K562 (cell line): ENCODE data around the gene LRRC27. TPM values are rescaled to one million over a fixed set of nuclear protein-coding genes. Genes with fewer than 3 reads are reported as not detected.

Experiments used
- ATAC-seq: fragments of 200-7000 bp; cut with Tn5 transposase; 3 replicates; pipeline ENCODE4 v1.9.1; 2020; ENCODE audit warnings: moderate library complexity
- BruUV-seq: library from RNA; stranded (reverse); fragments of 400-500 nt; replicated peaks from 2 replicates; lab custom pipeline; 2021; lab: Mats Ljungman, UMichigan
- CTCF ChIA-PET: fragments of 300-600 bp; formaldehyde crosslinking; extraction: SDS; loops from one replicate; lab custom pipeline; 2021; ENCODE audit warnings: low intra/inter-chr PET ratio; lab: Yijun Ruan, JAX
- POLR2A ChIA-PET: fragments of 300-600, 350-650 bp; sonication (Branson Sonifier 250); formaldehyde crosslinking; extraction: SDS; loops from one replicate; lab custom pipeline; 2021; ENCODE audit warnings: antibody characterized with exemption, inconsistent platforms; lab: Yijun Ruan, JAX
- DNase-seq, 4 experiments: peaks; one replicate each; pipeline versions ENCODE4 v3.0.0 to v3.0.0-alpha.2; 2011 to 2018; ENCODE audit warnings: low spot score in 3 of 4, mixed read lengths in 3 of 4; ENCODE audit errors: extremely low read depth in 1 of 4
- FAIRE-seq: peaks from 2 replicates; lab custom pipeline; 2011; peaks lifted over from hg19 to GRCh38; lab: Jason Lieb, UNC
- H2AFZ ChIP-seq: 2 replicates; pipeline ENCODE4 v1.6.0; 2011; ENCODE audit warnings: low read depth, low read length, control low read depth, inconsistent platforms
- H3K27ac ChIP-seq: fragments of 200-600 bp; 3 replicates; pipeline ENCODE4 v1.8.0; 2011; ENCODE audit warnings: low read depth, mild to moderate bottlenecking, control low read depth, inconsistent platforms, low read length, moderate library complexity, mixed read lengths; ENCODE audit errors: extremely low read depth
- H3K27me3 ChIP-seq, 2 experiments: fragments of 300-600 bp in 1 of 2; 2 replicates in 1 of 2; 3 replicates in 1 of 2; pipeline versions ENCODE4 v1.6.0 to v1.8.0; 2011; ENCODE audit warnings: inconsistent platforms in 2 of 2, low read length in 2 of 2, mild to moderate bottlenecking in 1 of 2, mixed read lengths in 1 of 2, moderate library complexity in 1 of 2; ENCODE audit not compliant: control insufficient read depth in 2 of 2, insufficient read depth in 2 of 2
- H3K36me3 ChIP-seq: fragments of 300-600 bp; 3 replicates; pipeline ENCODE4 v1.8.0; 2011; ENCODE audit warnings: mild to moderate bottlenecking, low read length, inconsistent platforms; ENCODE audit not compliant: control insufficient read depth, insufficient read depth
- H3K4me1 ChIP-seq, 2 experiments: fragments of 200-600 bp in 1 of 2; replicated peaks in 1 of 2; 2 replicates in 1 of 2; 3 replicates in 1 of 2; pipeline versions ENCODE4 v1.5.1 to v1.8.0; 2011; ENCODE audit warnings: inconsistent platforms in 2 of 2, low read length in 2 of 2, mild to moderate bottlenecking in 1 of 2, mixed read lengths in 1 of 2, moderate library complexity in 1 of 2; ENCODE audit not compliant: control insufficient read depth in 2 of 2, insufficient read depth in 2 of 2
- H3K4me2 ChIP-seq: 2 replicates; pipeline ENCODE4 v1.6.1; 2011; ENCODE audit warnings: low read length, control low read depth, inconsistent platforms, mixed read lengths; ENCODE audit not compliant: insufficient read depth
- H3K4me3 ChIP-seq: fragments of 200-600 bp; sonication (generic), shearing (Covaris generic); 2 replicates; pipeline ENCODE4 v1.5.1; 2016; ENCODE audit warnings: control low read depth, inconsistent platforms
- H3K79me2 ChIP-seq: fragments of 200-600 bp; 3 replicates; pipeline ENCODE4 v1.8.0; 2011; ENCODE audit warnings: low read length, inconsistent platforms; ENCODE audit not compliant: control insufficient read depth, insufficient read depth
- H3K9ac ChIP-seq, 2 experiments: 2 replicates each; pipeline versions ENCODE4 v1.6.0 to v1.6.1; 2011; ENCODE audit warnings: low read depth in 2 of 2, low read length in 2 of 2, control low read depth in 1 of 2, inconsistent platforms in 1 of 2, mild to moderate bottlenecking in 1 of 2, mixed read lengths in 1 of 2; ENCODE audit not compliant: insufficient read depth in 1 of 2
- H3K9me1 ChIP-seq: one replicate; pipeline ENCODE4 v1.6.0; 2011; ENCODE audit warnings: inconsistent platforms, mild to moderate bottlenecking, low read length, moderate library complexity; ENCODE audit not compliant: control insufficient read depth, insufficient read depth
- H3K9me3 ChIP-seq: replicated peaks from 2 replicates; pipeline ENCODE4 v1.5.1; 2011; ENCODE audit warnings: low read depth, low read length, inconsistent platforms; ENCODE audit not compliant: control insufficient read depth, insufficient read depth
- H4K20me1 ChIP-seq: replicated peaks from 2 replicates; pipeline ENCODE4 v1.6.1; 2011; ENCODE audit warnings: low read length, inconsistent platforms, mixed read lengths; ENCODE audit not compliant: control insufficient read depth, insufficient read depth
- CREB3 ChIP-seq: fragments of 450-650 bp; conservative IDR thresholded peaks from 2 replicates; pipeline ENCODE4 v1.6.1; 2016; ENCODE audit warnings: missing genetic modification characterization, low read depth, mild to moderate bottlenecking, missing compliant biosample characterization, moderate library complexity
- GABPB1 ChIP-seq: sonication (generic); formaldehyde crosslinking; IDR thresholded peaks from 2 replicates; pipeline ENCODE4 v1.8.0; 2022; ENCODE audit warnings: mild to moderate bottlenecking, missing genetic modification reagents
- HIVEP1 ChIP-seq: fragments of 250-450 bp; sonication (Bioruptor Pico); IDR thresholded peaks from 2 replicates; pipeline ENCODE4 v1.4.0; 2020; ENCODE audit warnings: mild to moderate bottlenecking
- HNRNPL ChIP-seq: fragments of 200-400 bp; formaldehyde crosslinking; IDR thresholded peaks from 2 replicates; pipeline ENCODE4 v1.6.1; 2017; ENCODE audit warnings: low read depth, mild to moderate bottlenecking, low read length
- NCOA6 ChIP-seq: fragments of 450-650 bp; IDR thresholded peaks from 2 replicates; pipeline ENCODE4 v1.6.1; 2017; ENCODE audit warnings: mild to moderate bottlenecking
- NR0B1 ChIP-seq: fragments of 450-650 bp; IDR thresholded peaks from one replicate; pipeline ENCODE4 v1.6.1; 2018; ENCODE audit warnings: mild to moderate bottlenecking, moderate library complexity; ENCODE audit not compliant: partially characterized antibody
- NR4A1 ChIP-seq, 2 experiments: fragments of 250-450 bp in 1 of 2; fragments of 450-650 bp in 1 of 2; sonication (Bioruptor Pico) in 1 of 2; IDR thresholded peaks; 2 replicates each; pipeline versions ENCODE4 v1.4.0 to v1.6.1; 2016 to 2020; ENCODE audit warnings: mild to moderate bottlenecking in 2 of 2, missing compliant biosample characterization in 1 of 2, missing genetic modification characterization in 1 of 2, moderate library complexity in 1 of 2
- POU5F1 ChIP-seq: fragments of 150-350 bp; IDR thresholded peaks from 2 replicates; pipeline ENCODE4 v1.6.1; 2014; ENCODE audit warnings: borderline replicate concordance, low read length, low read depth, mild to moderate bottlenecking; ENCODE audit not compliant: partially characterized antibody
- SNRNP70 ChIP-seq: fragments of 200-400 bp; formaldehyde crosslinking; optimal IDR thresholded peaks from 2 replicates; pipeline ENCODE3; 2017; ENCODE audit warnings: low read depth, low read length
- TSHZ1 ChIP-seq: fragments of 250-450 bp; sonication (Bioruptor Pico); IDR thresholded peaks from 2 replicates; pipeline ENCODE4 v1.4.0; 2020; ENCODE audit warnings: mild to moderate bottlenecking, moderate library complexity
- U2AF2 ChIP-seq: fragments of 200-400 bp; formaldehyde crosslinking; optimal IDR thresholded peaks from 2 replicates; pipeline ENCODE3; 2017; ENCODE audit warnings: low read depth, mild to moderate bottlenecking, low read length
- ZNF561 ChIP-seq: fragments of 450-650 bp; formaldehyde crosslinking; conservative IDR thresholded peaks from 2 replicates; pipeline ENCODE4 v1.4.0; 2020; ENCODE audit warnings: mild to moderate bottlenecking, moderate library complexity
- WGBS: fragments of 100-300 bp; shearing (Covaris generic); methylation state at CpG from one replicate; pipeline ENCODE4 v1.1.6; 2016; ENCODE audit warnings: low coverage, mixed read lengths; ENCODE audit not compliant: insufficient coverage; ENCODE audit errors: missing lambda C conversion rate; 5-methylcytosine and 5-hydroxymethylcytosine counted together
- in situ Hi-C: fragments of 300-500 bp; cut with MboI; formaldehyde crosslinking; loops from 4 replicates; pipeline ENCODE4 v1.15.0; 2018; ENCODE audit warnings: inconsistent platforms, mixed read lengths
- intact Hi-C: fragments of 100-400 bp; cut with micrococcal nuclease; formaldehyde crosslinking; loops from 2 replicates; pipeline ENCODE4 v1.14.2; 2022
- polyA plus RNA-seq, 8 experiments: library from polyadenylated mRNA; depleted of rRNA in 4 of 8; stranded (reverse) in 5 of 8; unstranded in 3 of 8; fragments of >200 nt; fragmentation: Nextera tagmentation in 2 of 8; fragmentation: Illumina TruSeq in 1 of 8; extraction: Ambion mirVana in 2 of 8; extraction: Trizol in 1 of 8; gene quantifications; 2 replicates each; pipeline versions ENCODE4 v1.2.1 to v1.2.3, GENCODE V29; 2011 to 2014; ENCODE audit warnings: inconsistent platforms in 1 of 8, missing spikeins in 1 of 8
- total RNA-seq, 7 experiments: library from RNA; depleted of rRNA in 6 of 7; stranded (reverse); fragments of >200 nt in 6 of 7; fragmentation: Illumina TruSeq in 2 of 7; extraction: Trizol in 2 of 7; gene quantifications; 2 replicates each; pipeline versions ENCODE4 v1.2.1 to v1.2.3, GENCODE V29; 2011 to 2021; ENCODE audit warnings: low replicate concordance in 1 of 7

LRRC27 gene
- total and polyA plus RNA-seq, 9 of the 15 experiments (the other 6 are each of a cell fraction or from before 2014, with no cell fraction given): 0.10 to 2.7 (median 1.4) TPM

- DNase-seq: no peak
- in situ Hi-C loops: no loop called here
- POLR2A ChIA-PET: no interaction called here
- intact Hi-C loops: no loop called here
- Histone ChIP-seq H3K4me3 (no peak overlapping the region), H3K79me2 (no peaks in the 10 kb centered on the region), H3K9me1 (no peaks in the 10 kb centered on the region), H3K9me3 (no peaks in the 10 kb centered on the region), H3K4me1 (peaks cover 0 to 10% of the 10 kb centered on the region in 2 experiments; a peak in 2 of 5 replicates), H3K36me3 (no peaks in the 10 kb centered on the region), H2AFZ (no peak overlapping the region), H3K4me2 (no peak overlapping the region), H3K9ac (no peak overlapping the region), H3K27ac (no peak overlapping the region), H3K27me3 (peaks cover 8 to 49% of the 10 kb centered on the region in 2 experiments; a peak in 3 of 5 replicates), H4K20me1 (no peaks in the 10 kb centered on the region)
- no TSS peak for BruUV-seq
- no peak for FAIRE-seq
- ATAC-seq: no peak
- no peak for TF ChIP-seq CREB3 (tag)
- TF ChIP-seq NR4A1 (CRISPR knock-in tag; IDR thresholded peaks at IDR 0.05): no peak
- no peak for TF ChIP-seq NR4A1 (tag; IDR thresholded peaks at IDR 0.05)
- no peak for TF ChIP-seq SNRNP70
- no peak for TF ChIP-seq HNRNPL
- no peak for TF ChIP-seq HIVEP1 (CRISPR knock-in tag)
- TF ChIP-seq U2AF2: no peak
- no peak for TF ChIP-seq POU5F1
- TF ChIP-seq NCOA6: no peak
- no peak for TF ChIP-seq ZNF561 (CRISPR knock-in tag)
- TF ChIP-seq NR0B1: no peak
- TF ChIP-seq GABPB1 (CRISPR knock-in tag): no peak
- no peak for TF ChIP-seq TSHZ1 (CRISPR knock-in tag)
- CTCF ChIA-PET: no interaction called here
- WGBS: 6% methylated on average over 5 of the region's 8 CpGs
These were observed 42.2 kb downstream of the LRRC27 start for GRCh38 chr10:132374176-132374575.
